Sigmoid colon (tissue), 7 donors: ENCODE measurements around the gene SLC10A3. TPM values are rescaled to one million over a fixed set of nuclear protein-coding genes. Genes with fewer than 3 reads are reported as not detected.

Experiments
- DNase-seq: peaks from one replicate; pipeline ENCODE4 v3.0.0-alpha.2; 2019
- H3K27ac ChIP-seq, 4 donors: fragments of 200-600 bp; sonication (generic); one replicate each; pipeline ENCODE4 v1.5.1; 2016 to 2019; ENCODE audit warnings: mild to moderate bottlenecking in 1 of 4
- H3K27me3 ChIP-seq, 3 donors: fragments of 200-600 bp; sonication (generic); one replicate each; pipeline ENCODE4 v1.5.1; 2019; ENCODE audit warnings: mild to moderate bottlenecking in 1 of 3
- H3K36me3 ChIP-seq, 4 donors: fragments of 200-600 bp; sonication (generic); one replicate each; pipeline ENCODE4 v1.5.1; 2016 to 2019
- H3K4me1 ChIP-seq, 4 donors: fragments of 200-600 bp; sonication (generic); one replicate each; pipeline ENCODE4 v1.5.1; 2017 to 2019
- H3K4me3 ChIP-seq, 4 donors: fragments of 200-600 bp; sonication (generic); one replicate each; pipeline ENCODE4 v1.5.1; 2017 to 2019; ENCODE audit warnings: mild to moderate bottlenecking in 2 of 4, moderate library complexity in 1 of 4
- H3K9me3 ChIP-seq, 4 donors: fragments of 200-600 bp in 3 of 4; sonication (generic) in 3 of 4; one replicate each; pipeline versions ENCODE4 v1.5.1 to v1.6.1; 2013 to 2019
- CTCF ChIP-seq, 4 experiments: fragments of 450-650 bp in 3 of 4; fragments of 200-600 bp in 1 of 4; IDR thresholded peaks; one replicate each; pipeline ENCODE4 v1.5.1; 2016 to 2019; ENCODE audit warnings: antibody characterized with exemption in 4 of 4, mild to moderate bottlenecking in 3 of 4, moderate library complexity in 2 of 4
- EP300 ChIP-seq, 4 donors: sonication (generic); formaldehyde crosslinking; IDR thresholded peaks; one replicate each; pipeline ENCODE4 v1.6.1; 2017; ENCODE audit warnings: antibody characterized with exemption in 4 of 4
- POLR2A ChIP-seq, 2 donors: fragments of 450-650 bp; IDR thresholded peaks; one replicate each; pipeline ENCODE4 v1.6.1; 2016; ENCODE audit warnings: antibody characterized with exemption in 2 of 2, mild to moderate bottlenecking in 2 of 2, moderate library complexity in 2 of 2
- POLR2AphosphoS5 ChIP-seq, 4 donors: sonication (generic); formaldehyde crosslinking; IDR thresholded peaks; one replicate each; pipeline ENCODE4 v1.6.1; 2017; ENCODE audit warnings: antibody characterized with exemption in 4 of 4
- WGBS, 2 donors: extraction: QIAGEN DNeasy Blood & Tissue Kit; methylation state at CpG; one replicate each; pipeline ENCODE4 v1.1.7; 2013; 5-methylcytosine and 5-hydroxymethylcytosine counted together
- intact Hi-C: fragments of 100-400 bp; cut with DNase I; formaldehyde crosslinking; loops from one replicate; pipeline ENCODE4 v1.15.1; 2023
- polyA plus RNA-seq, 3 donors: library from polyadenylated mRNA; stranded (reverse); fragments of 200-250 nt; gene quantifications; one replicate each; pipeline ENCODE4 v1.2.3, GENCODE V29; 2013
- total RNA-seq, 4 donors: library from RNA; depleted of rRNA; stranded (reverse); fragments of >200 nt; gene quantifications; one replicate each; pipeline ENCODE4 v1.1.0, GENCODE V29; 2016
- donor health status: healthy with polysubstance abuse.
- donor health status: Bipolar disorder and iron deficiency.
- donor health status: healthy.

The SLC10A3 gene
- total and polyA plus RNA-seq, 7 donors, result 12.9 to 28.8 (median 18.6) TPM

DNA sequence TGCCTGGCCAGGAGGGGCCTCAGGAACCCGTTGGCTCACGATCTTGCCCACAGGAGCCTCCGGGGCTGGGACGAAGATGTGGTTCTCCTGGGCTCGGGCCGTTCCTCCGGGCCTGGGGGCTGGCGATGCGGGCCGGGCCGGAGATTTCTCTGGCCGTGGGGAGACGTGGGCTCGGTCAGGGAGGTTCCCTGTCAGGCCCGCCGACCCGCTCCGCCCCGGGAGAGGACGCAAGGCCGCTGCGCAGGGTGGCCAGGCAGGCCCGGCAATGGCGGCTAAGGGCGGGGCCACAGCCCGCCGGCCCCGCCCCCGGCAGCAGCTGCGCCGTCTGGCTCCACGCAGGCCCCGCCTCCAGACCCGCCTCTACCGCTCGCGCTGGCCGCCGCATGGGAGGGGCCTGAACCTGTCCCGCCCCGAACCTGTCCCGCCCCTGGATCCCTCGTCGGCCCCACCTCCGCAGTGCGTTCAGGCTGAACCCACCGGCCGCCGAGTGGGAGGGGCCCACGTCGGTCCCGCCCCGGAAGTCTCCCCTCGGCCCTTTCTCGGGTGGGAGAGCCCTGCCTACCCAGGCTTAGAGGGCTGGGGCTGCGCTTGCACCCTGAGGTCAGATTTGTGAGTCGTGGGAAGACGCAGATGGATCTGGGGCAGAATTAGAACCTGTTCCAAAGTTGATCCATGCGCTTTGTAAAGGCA, 25.7 kb upstream of the SLC10A3 start, which contains the start of gene FAM3A:
FAM3A (minus strand) TSS at position 267 of the 690 bp plus-strand sequence. CDS start 460 bp downstream, outside the sequence.
- peak; percentile 71 to 76 for TF ChIP-seq POLR2A (IDR thresholded peaks at IDR 0.05)
- TF ChIP-seq POLR2AphosphoS5 (IDR thresholded peaks at IDR 0.05), result peak; percentile 79 to 97 (median 90)
- no peak for TF ChIP-seq EP300 (IDR thresholded peaks at IDR 0.05)
- H3K4me1 ChIP-seq, result peaks cover 0 to 24% (median 17%) of the 10 kb centered on the region in 4 donors
- peak within 1 kb of the TSS; percentile 59 to 67 (median 66) for H3K4me3 ChIP-seq
- H3K9me3 ChIP-seq, result no peaks in the 10 kb centered on the region
- 0 to 1% methylated on average over 59 of the region's 59 CpGs for WGBS, 2 donors
- H3K27ac ChIP-seq, result peak within 1 kb of the TSS; percentile 88 to 95 (median 91)
- peak; percentile 97 for DNase-seq
- H3K36me3 ChIP-seq, result no peaks in the 10 kb centered on the region
- H3K27me3 ChIP-seq, result no peaks in the 10 kb centered on the region
- intact Hi-C loops, result loop anchor here (1.0 to 5.0 kb wide), 2 partner anchors 26 to 39 kb away; partner anchors contain the start of genes LAGE3 and SLC10A3

GRCh38 chrX:154515090-154515965, 24.9 kb upstream of the SLC10A3 start:
- intact Hi-C loops, result loop anchor here (5.0 kb wide), 1 partner anchor 38 kb away; the partner anchor contains the start of gene LAGE3
- 3 to 11% methylated on average over 34 of the region's 34 CpGs for WGBS, 2 donors
- no peaks in the 10 kb centered on the region for H3K36me3 ChIP-seq

GRCh38 chrX:154513716-154514115, 23.3 kb upstream of the SLC10A3 start:
- Histone ChIP-seq H3K27ac (no peak overlapping the region), H3K4me3 (no peak overlapping the region), H3K36me3 (peaks cover 0 to 6% (median 0%) of the 10 kb centered on the region in 4 donors), H3K9me3 (no peaks in the 10 kb centered on the region), H3K27me3 (no peaks in the 10 kb centered on the region), H3K4me1 (peaks cover 0 to 24% (median 17%) of the 10 kb centered on the region in 4 donors)
- TF ChIP-seq EP300 (IDR thresholded peaks at IDR 0.05), result no peak
- no peak for TF ChIP-seq CTCF (IDR thresholded peaks at IDR 0.05)
- no peak for TF ChIP-seq POLR2AphosphoS5 (IDR thresholded peaks at IDR 0.05)
- intact Hi-C loops, result no loop called here
- no peak for DNase-seq
- WGBS, 2 donors, result 95 to 99% methylated on average over 2 of the region's 2 CpGs

More at GRCh38 chrX:154515090-154515965, 24.9 kb upstream of the SLC10A3 start:
- H3K9me3 ChIP-seq, result no peaks in the 10 kb centered on the region
- TF ChIP-seq POLR2A (IDR thresholded peaks at IDR 0.05) (no peak), EP300 (IDR thresholded peaks at IDR 0.05) (no peak), CTCF (IDR thresholded peaks at IDR 0.05) (no peak), POLR2AphosphoS5 (IDR thresholded peaks at IDR 0.05) (no peak)
- peak; percentile 76 for DNase-seq
- no peaks in the 10 kb centered on the region for H3K27me3 ChIP-seq
- peaks cover 0 to 24% (median 17%) of the 10 kb centered on the region in 4 donors for H3K4me1 ChIP-seq
- H3K4me3 ChIP-seq, result peak overlapping the region; percentile 59 to 67 (median 66)
- peak overlapping the region; percentile 88 to 95 (median 91) for H3K27ac ChIP-seq

DNA sequence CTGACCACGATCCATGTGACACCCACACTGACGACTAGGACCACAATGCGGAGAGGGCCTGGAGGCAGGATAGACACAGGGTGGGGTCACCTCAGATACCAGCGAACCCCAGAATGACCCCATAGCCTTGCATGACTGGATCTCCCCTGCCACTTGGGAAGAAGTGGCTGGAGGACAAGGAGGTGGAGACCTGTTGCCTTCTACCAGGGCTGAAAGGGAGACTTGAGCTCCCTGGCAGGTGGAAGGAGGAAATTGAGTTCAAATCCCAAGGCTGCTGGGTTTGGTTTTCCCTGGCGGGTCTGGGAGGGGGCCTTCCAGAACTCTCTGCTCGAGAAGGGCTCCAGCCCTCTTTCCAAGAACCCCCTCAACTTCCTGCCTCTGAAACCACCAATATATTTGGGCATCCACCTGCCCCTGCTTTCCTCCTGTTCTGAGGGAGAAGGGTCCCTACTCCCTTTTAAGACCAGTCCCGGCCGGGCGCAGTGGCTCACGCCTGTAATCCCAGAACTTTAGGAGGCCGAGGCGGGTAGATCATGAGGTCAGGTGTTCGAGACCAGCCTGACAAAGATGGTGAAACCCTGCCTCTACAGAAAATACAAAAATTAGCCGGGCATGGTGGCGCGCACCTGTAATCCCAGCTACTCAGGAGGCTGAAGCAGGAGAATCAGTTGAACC, 22.6 kb upstream of the SLC10A3 start:
- Histone ChIP-seq H3K9me3 (no peaks in the 10 kb centered on the region), H3K4me3 (no peak overlapping the region), H3K4me1 (peaks cover 0 to 22% (median 16%) of the 10 kb centered on the region in 4 donors), H3K36me3 (peaks cover 0 to 7% (median 0%) of the 10 kb centered on the region in 4 donors), H3K27me3 (no peaks in the 10 kb centered on the region), H3K27ac (no peak overlapping the region)
- WGBS, 2 donors, result 94 to 96% methylated on average over 16 of the region's 16 CpGs
- no peak for TF ChIP-seq POLR2AphosphoS5 (IDR thresholded peaks at IDR 0.05)
- no peak for TF ChIP-seq EP300 (IDR thresholded peaks at IDR 0.05)
- no peak for TF ChIP-seq CTCF (IDR thresholded peaks at IDR 0.05)
- intact Hi-C loops, result no loop called here
- DNase-seq, result no peak
